Measurements from ENCODE around the gene SHC2.

GRCh38 chr19:415292-415691 is 45.5 kb downstream of the SHC2 start:
- TF ChIP-seq TAF1 (IDR thresholded peaks at IDR 0.05; ENCODE audit: borderline replicate concordance, low read depth, low read length) (no peak), POLR2A (IDR thresholded peaks at IDR 0.05; ENCODE audit: low read depth, low read length) (no peak)

Measured in GM12892 (cell line).